GM12878 (cell line): Measurements from ENCODE around the gene LRRC23. TPM values are rescaled to one million over a fixed set of nuclear protein-coding genes. Genes with fewer than 3 reads are reported as not detected.

Experiments
- BHLHE40 ChIP-seq, 2 experiments: fragments of 450-650 bp in 1 of 2; IDR thresholded peaks; 2 replicates each; pipeline ENCODE4 v1.6.1; 2011 to 2017; ENCODE audit warnings: low read depth in 2 of 2, borderline replicate concordance in 1 of 2, improper control_type of control experiment in 1 of 2, low read length in 1 of 2, mild to moderate bottlenecking in 1 of 2
- CBFB ChIP-seq: IDR thresholded peaks from 2 replicates; pipeline ENCODE4 v1.6.1; 2016; ENCODE audit warnings: antibody characterized with exemption, low read depth
- CHD1 ChIP-seq: IDR thresholded peaks from 2 replicates; pipeline ENCODE4 v1.6.1; 2012; ENCODE audit warnings: low read depth, low read length, improper control_type of control experiment
- CREB1 ChIP-seq: IDR thresholded peaks from 2 replicates; pipeline ENCODE4 v1.6.1; 2012; ENCODE audit warnings: low read depth, mild to moderate bottlenecking, inconsistent platforms
- IKZF1 ChIP-seq: fragments of 450-650 bp; conservative IDR thresholded peaks from 2 replicates; pipeline ENCODE4 v1.6.1; 2017; ENCODE audit warnings: antibody characterized with exemption, mild to moderate bottlenecking
- KLF5 ChIP-seq: fragments of 450-650 bp; IDR thresholded peaks from 2 replicates; pipeline ENCODE4 v1.6.1; 2014; ENCODE audit warnings: mild to moderate bottlenecking; ENCODE audit not compliant: partially characterized antibody
- LARP7 ChIP-seq: fragments of 450-650 bp; IDR thresholded peaks from 2 replicates; pipeline ENCODE4 v1.6.1; 2017; ENCODE audit warnings: mild to moderate bottlenecking
- MXI1 ChIP-seq: fragments of 150-350 bp; IDR thresholded peaks from 2 replicates; pipeline ENCODE4 v1.6.1; 2011; ENCODE audit warnings: low read depth, mild to moderate bottlenecking, inconsistent platforms, low read length, improper control_type of control experiment
- MYC ChIP-seq: IDR thresholded peaks from 2 replicates; pipeline ENCODE4 v1.6.1; 2011; ENCODE audit warnings: mild to moderate bottlenecking, low read length, moderate library complexity, inconsistent platforms; ENCODE audit not compliant: insufficient read depth, insufficient replicate concordance, insufficient read length, severe bottlenecking
- NFYA ChIP-seq: IDR thresholded peaks from 2 replicates; pipeline ENCODE4 v1.6.1; 2011; ENCODE audit warnings: low read depth, mild to moderate bottlenecking, low read length, improper control_type of control experiment, borderline replicate concordance
- NR2C1 ChIP-seq: fragments of 450-650 bp; IDR thresholded peaks from 2 replicates; pipeline ENCODE4 v1.6.1; 2017; ENCODE audit warnings: antibody characterized with exemption, mild to moderate bottlenecking, moderate library complexity
- NR2F1 ChIP-seq: fragments of 450-650 bp; conservative IDR thresholded peaks from 2 replicates; pipeline ENCODE4 v1.6.1; 2017; ENCODE audit warnings: mild to moderate bottlenecking
- PAX5 ChIP-seq: IDR thresholded peaks from 2 replicates; pipeline ENCODE4 v1.6.1; 2011; ENCODE audit warnings: low read depth, low read length, borderline replicate concordance
- PML ChIP-seq: IDR thresholded peaks from 2 replicates; pipeline ENCODE4 v1.6.1; 2012; ENCODE audit warnings: low read length, inconsistent platforms
- POLR2AphosphoS5 ChIP-seq: IDR thresholded peaks from 2 replicates; pipeline ENCODE4 v1.6.1; 2011; ENCODE audit warnings: mild to moderate bottlenecking, low read length, inconsistent platforms
- RUNX3 ChIP-seq: IDR thresholded peaks from 2 replicates; pipeline ENCODE4 v1.6.1; 2012; ENCODE audit warnings: low read length, inconsistent platforms
- SMAD5 ChIP-seq: IDR thresholded peaks from 2 replicates; pipeline ENCODE4 v1.6.1; 2016; ENCODE audit warnings: antibody characterized with exemption, low read depth
- SP1 ChIP-seq: IDR thresholded peaks from one replicate; pipeline ENCODE4 v1.6.1; 2011; ENCODE audit warnings: low read depth, low read length
- TAF1 ChIP-seq: IDR thresholded peaks from 2 replicates; pipeline ENCODE4 v1.6.1; 2011; ENCODE audit warnings: mild to moderate bottlenecking, low read depth, low read length, borderline replicate concordance
- TCF12 ChIP-seq: IDR thresholded peaks from 2 replicates; pipeline ENCODE4 v1.6.1; 2011; ENCODE audit warnings: low read depth, mild to moderate bottlenecking, low read length
- TCF3 ChIP-seq: IDR thresholded peaks from 2 replicates; pipeline ENCODE4 v1.6.1; 2012; ENCODE audit warnings: low read depth, mild to moderate bottlenecking, low read length, borderline replicate concordance; ENCODE audit not compliant: insufficient read depth
- YBX1 ChIP-seq: fragments of 450-650 bp; IDR thresholded peaks from 2 replicates; pipeline ENCODE4 v1.6.1; 2016; ENCODE audit warnings: antibody characterized with exemption
- YY1 ChIP-seq: IDR thresholded peaks from 2 replicates; pipeline ENCODE4 v1.6.1; 2011; ENCODE audit warnings: low read depth, mild to moderate bottlenecking, low read length
- ZNF217 ChIP-seq: fragments of 450-650 bp; IDR thresholded peaks from 2 replicates; pipeline ENCODE4 v1.6.1; 2017; ENCODE audit warnings: antibody characterized with exemption, mild to moderate bottlenecking
- polyA plus RNA-seq, 11 experiments: library from polyadenylated mRNA; depleted of rRNA in 4 of 11; unstranded in 6 of 11; stranded (reverse) in 5 of 11; fragments of >200 nt; fragmentation: Nextera tagmentation in 4 of 11; fragmentation: Illumina TruSeq in 1 of 11; extraction: Ambion mirVana in 4 of 11; extraction: Trizol in 1 of 11; gene quantifications; 1 replicate in 1 of 11; 2 replicates in 10 of 11; pipeline versions ENCODE4 v1.2.1 to v1.2.3, GENCODE V29; 2011 to 2016; ENCODE audit warnings: inconsistent platforms in 2 of 11, missing spikeins in 2 of 11, low read depth in 1 of 11
- total RNA-seq, 4 experiments: library from RNA; depleted of rRNA in 3 of 4; stranded (reverse); fragments of >200 nt in 3 of 4; fragmentation: Illumina TruSeq in 1 of 4; extraction: Trizol in 1 of 4; gene quantifications; 2 replicates each; pipeline versions ENCODE4 v1.2.1 to v1.2.3, GENCODE V29; 2013 to 2021
- TF ChIP-seq, protein P1 (sequence below): fragments of 450-650 bp; IDR thresholded peaks from 2 replicates; pipeline ENCODE4 v1.6.1; 2017; ENCODE audit warnings: mild to moderate bottlenecking, moderate library complexity

Gene LRRC23
- total and polyA plus RNA-seq, 10 of the 15 experiments (the other 5 are each of a cell fraction or from before 2014, with no cell fraction given): 1.4 to 6.9 (median 3.4) TPM

GRCh38 chr12:6867413-6868210 lies 37.0 kb upstream of the LRRC23 start, which contains the start of gene TPI1 (continued):
- 0 out of 4 replicates have a peak, but pooled peaks of 1 of the 2 experiments have one; percentile 28 for TF ChIP-seq BHLHE40 (IDR thresholded peaks at IDR 0.05; ENCODE audit: borderline replicate concordance in 1 of 2, low read depth in 2 of 2, low read length in 1 of 2)
- peak; percentile 97 for TF ChIP-seq TAF1
- TF ChIP-seq NFYA: no peak
- TF ChIP-seq, protein P1, sequence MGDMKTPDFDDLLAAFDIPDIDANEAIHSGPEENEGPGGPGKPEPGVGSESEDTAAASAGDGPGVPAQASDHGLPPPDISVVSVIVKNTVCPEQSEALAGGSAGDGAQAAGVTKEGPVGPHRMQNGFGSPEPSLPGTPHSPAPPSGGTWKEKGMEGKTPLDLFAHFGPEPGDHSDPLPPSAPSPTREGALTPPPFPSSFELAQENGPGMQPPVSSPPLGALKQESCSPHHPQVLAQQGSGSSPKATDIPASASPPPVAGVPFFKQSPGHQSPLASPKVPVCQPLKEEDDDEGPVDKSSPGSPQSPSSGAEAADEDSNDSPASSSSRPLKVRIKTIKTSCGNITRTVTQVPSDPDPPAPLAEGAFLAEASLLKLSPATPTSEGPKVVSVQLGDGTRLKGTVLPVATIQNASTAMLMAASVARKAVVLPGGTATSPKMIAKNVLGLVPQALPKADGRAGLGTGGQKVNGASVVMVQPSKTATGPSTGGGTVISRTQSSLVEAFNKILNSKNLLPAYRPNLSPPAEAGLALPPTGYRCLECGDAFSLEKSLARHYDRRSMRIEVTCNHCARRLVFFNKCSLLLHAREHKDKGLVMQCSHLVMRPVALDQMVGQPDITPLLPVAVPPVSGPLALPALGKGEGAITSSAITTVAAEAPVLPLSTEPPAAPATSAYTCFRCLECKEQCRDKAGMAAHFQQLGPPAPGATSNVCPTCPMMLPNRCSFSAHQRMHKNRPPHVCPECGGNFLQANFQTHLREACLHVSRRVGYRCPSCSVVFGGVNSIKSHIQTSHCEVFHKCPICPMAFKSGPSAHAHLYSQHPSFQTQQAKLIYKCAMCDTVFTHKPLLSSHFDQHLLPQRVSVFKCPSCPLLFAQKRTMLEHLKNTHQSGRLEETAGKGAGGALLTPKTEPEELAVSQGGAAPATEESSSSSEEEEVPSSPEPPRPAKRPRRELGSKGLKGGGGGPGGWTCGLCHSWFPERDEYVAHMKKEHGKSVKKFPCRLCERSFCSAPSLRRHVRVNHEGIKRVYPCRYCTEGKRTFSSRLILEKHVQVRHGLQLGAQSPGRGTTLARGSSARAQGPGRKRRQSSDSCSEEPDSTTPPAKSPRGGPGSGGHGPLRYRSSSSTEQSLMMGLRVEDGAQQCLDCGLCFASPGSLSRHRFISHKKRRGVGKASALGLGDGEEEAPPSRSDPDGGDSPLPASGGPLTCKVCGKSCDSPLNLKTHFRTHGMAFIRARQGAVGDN: peak; percentile 73
- TF ChIP-seq MYC: peak; percentile 84
- 0 out of 2 replicates have a peak, but pooled peaks have one; percentile 21 for TF ChIP-seq MXI1
- TF ChIP-seq CBFB: peak; percentile 90
- TF ChIP-seq TCF12: peak; percentile 74; the same call in 1 of the 2 replicates
- TF ChIP-seq NR2F1: peak; percentile 52; the same call in 1 of the 2 replicates
- TF ChIP-seq POLR2AphosphoS5: peak; percentile 99
- peak; percentile 90 for TF ChIP-seq YY1
- 0 out of 2 replicates have a peak, but pooled peaks have one; percentile 36 for TF ChIP-seq ZNF217
- TF ChIP-seq PAX5: peak; percentile 69; the same call in 1 of the 2 replicates
- no peak for TF ChIP-seq YBX1
- peak; percentile 95 for TF ChIP-seq SMAD5
- peak; percentile 66 for TF ChIP-seq IKZF1
- TF ChIP-seq KLF5: peak; percentile 37
- TF ChIP-seq CREB1: peak; percentile 21; the same call in 1 of the 2 replicates
- TF ChIP-seq NR2C1: no peak
- TF ChIP-seq TCF3: peak; percentile 84; the same call in 1 of the 2 replicates
- no peak for TF ChIP-seq CHD1
- TF ChIP-seq SP1: peak; percentile 56
- peak; percentile 90 for TF ChIP-seq LARP7
- peak; percentile 45; the same call in 1 of the 2 replicates for TF ChIP-seq RUNX3
- peak; percentile 98 for TF ChIP-seq PML
